ENCODE results near the gene CDH23. TPM values are rescaled to one million over a fixed set of nuclear protein-coding genes. Genes with fewer than 3 reads are reported as not detected.

The CDH23 gene
- total and polyA plus RNA-seq, 2 donors (not counting 1 experiment from before 2014, with no cell fraction given): 0.37 to 0.89 TPM

GRCh38 chr10:71370031-71370430 lies 26.7 kb upstream of the CDH23 start:
- 95% methylated on average over 3 of the region's 3 CpGs for WGBS (ENCODE audit: insufficient coverage)
- H3K27ac ChIP-seq (ENCODE audit: low read length in 2 of 2): no peak overlapping the region
- no peak overlapping the region for H3K4me3 ChIP-seq (ENCODE audit: control extremely low read depth in 1 of 5, extremely low read depth in 1 of 5, insufficient read depth in 1 of 5, low read depth in 2 of 5, low read length in 4 of 5)
- H3K36me3 ChIP-seq (replicated peaks in 1 of 2; ENCODE audit: control extremely low read depth in 1 of 2, control insufficient read depth in 1 of 2, extremely low read depth in 1 of 2, insufficient read depth in 2 of 2, low read length in 1 of 2): no peaks in the 10 kb centered on the region
- H3K4me1 Mint-ChIP-seq: peaks cover 29% of the 10 kb centered on the region
- no peak overlapping the region for H3K4me3 Mint-ChIP-seq
- H3K4me2 ChIP-seq (replicated peaks; ENCODE audit: low read depth, low read length, poor library complexity, severe bottlenecking): no peak overlapping the region
- no peaks in the 10 kb centered on the region for H4K20me1 ChIP-seq (ENCODE audit: control insufficient read depth, insufficient read depth, low read length, poor library complexity, severe bottlenecking)
- H3K9me3 ChIP-seq (ENCODE audit: control extremely low read depth in 1 of 3, control insufficient read depth in 2 of 3, insufficient read depth in 1 of 3, low read length in 2 of 3): no peaks in the 10 kb centered on the region
- TF ChIP-seq EZH2 (IDR thresholded peaks at IDR 0.05; ENCODE audit: borderline replicate concordance, insufficient read depth, low read depth, low read length, poor library complexity, severe bottlenecking): no peak
- TF ChIP-seq, protein P1, sequence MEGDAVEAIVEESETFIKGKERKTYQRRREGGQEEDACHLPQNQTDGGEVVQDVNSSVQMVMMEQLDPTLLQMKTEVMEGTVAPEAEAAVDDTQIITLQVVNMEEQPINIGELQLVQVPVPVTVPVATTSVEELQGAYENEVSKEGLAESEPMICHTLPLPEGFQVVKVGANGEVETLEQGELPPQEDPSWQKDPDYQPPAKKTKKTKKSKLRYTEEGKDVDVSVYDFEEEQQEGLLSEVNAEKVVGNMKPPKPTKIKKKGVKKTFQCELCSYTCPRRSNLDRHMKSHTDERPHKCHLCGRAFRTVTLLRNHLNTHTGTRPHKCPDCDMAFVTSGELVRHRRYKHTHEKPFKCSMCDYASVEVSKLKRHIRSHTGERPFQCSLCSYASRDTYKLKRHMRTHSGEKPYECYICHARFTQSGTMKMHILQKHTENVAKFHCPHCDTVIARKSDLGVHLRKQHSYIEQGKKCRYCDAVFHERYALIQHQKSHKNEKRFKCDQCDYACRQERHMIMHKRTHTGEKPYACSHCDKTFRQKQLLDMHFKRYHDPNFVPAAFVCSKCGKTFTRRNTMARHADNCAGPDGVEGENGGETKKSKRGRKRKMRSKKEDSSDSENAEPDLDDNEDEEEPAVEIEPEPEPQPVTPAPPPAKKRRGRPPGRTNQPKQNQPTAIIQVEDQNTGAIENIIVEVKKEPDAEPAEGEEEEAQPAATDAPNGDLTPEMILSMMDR (IDR thresholded peaks at IDR 0.05): no peak
- no peak for DNase-seq
- H3K9ac ChIP-seq (ENCODE audit: low read length): no peak overlapping the region
- ChIA-PET CTCF (interaction anchor here (0.7 to 3.5 kb wide), 4 partner anchors 14 to 200 kb away, joined by 3 to 25 read pairs (median 3); no protein-coding TSS in a partner anchor), POLR2A (no interaction called here)
- no peak overlapping the region for H2AFZ ChIP-seq (ENCODE audit: insufficient read depth, low read depth, low read length, poor library complexity, severe bottlenecking)
- intact Hi-C loops (cut with micrococcal nuclease): no loop called here
- no peak for ATAC-seq (ENCODE audit: low read depth)
- H3K4me1 ChIP-seq (ENCODE audit: control insufficient read depth in 2 of 2, insufficient read depth in 2 of 2, low read length in 2 of 2): peaks cover 30 to 35% of the 10 kb centered on the region in 2 donors
- H3K27ac Mint-ChIP-seq: no peak overlapping the region
- no peaks in the 10 kb centered on the region for H3K79me2 ChIP-seq (ENCODE audit: control insufficient read depth, insufficient read depth, low read length)
- H3K27me3 Mint-ChIP-seq: no peaks in the 10 kb centered on the region
- H3K9me3 Mint-ChIP-seq (ENCODE audit: insufficient read depth): no peaks in the 10 kb centered on the region
- H3K27me3 ChIP-seq (replicated peaks in 1 of 4; ENCODE audit: control extremely low read depth in 1 of 4, control insufficient read depth in 3 of 4, insufficient read depth in 4 of 4, low read length in 3 of 4): no peaks in the 10 kb centered on the region

- H4K20me1 ChIP-seq (ENCODE audit: control insufficient read depth, insufficient read depth, low read length, poor library complexity, severe bottlenecking): no peaks in the 10 kb centered on the region
- TF ChIP-seq, protein P1 (IDR thresholded peaks at IDR 0.05): no peak
- TF ChIP-seq EZH2 (IDR thresholded peaks at IDR 0.05; ENCODE audit: borderline replicate concordance, insufficient read depth, low read depth, low read length, poor library complexity, severe bottlenecking): no peak
- peaks cover 35 to 46% of the 10 kb centered on the region in 2 donors for H3K4me1 ChIP-seq (ENCODE audit: control insufficient read depth in 2 of 2, insufficient read depth in 2 of 2, low read length in 2 of 2)
- H3K9ac ChIP-seq (ENCODE audit: low read length): peak overlapping the region; percentile 3
- DNase-seq: peak; percentile 46
- peak overlapping the region; percentile 75 to 78 for H3K27ac ChIP-seq (ENCODE audit: low read length in 2 of 2)
- no peaks in the 10 kb centered on the region for H3K9me3 ChIP-seq (ENCODE audit: control extremely low read depth in 1 of 3, control insufficient read depth in 2 of 3, insufficient read depth in 1 of 3, low read length in 2 of 3)
- no peaks in the 10 kb centered on the region for H3K36me3 ChIP-seq (replicated peaks in 1 of 2; ENCODE audit: control extremely low read depth in 1 of 2, control insufficient read depth in 1 of 2, extremely low read depth in 1 of 2, insufficient read depth in 2 of 2, low read length in 1 of 2)
- peak overlapping the region; percentile 57 for H3K4me3 Mint-ChIP-seq
- 4% methylated on average over 4 of the region's 6 CpGs for WGBS (ENCODE audit: insufficient coverage)
- H3K9me3 Mint-ChIP-seq (ENCODE audit: insufficient read depth): no peaks in the 10 kb centered on the region
- no peaks in the 10 kb centered on the region for H3K27me3 Mint-ChIP-seq
- intact Hi-C loops (cut with micrococcal nuclease): loop anchor here (1.0 to 2.0 kb wide), 2 partner anchors 13 to 52 kb away; partner anchors contain the start of gene SLC29A3
- POLR2A ChIA-PET: interaction anchor here (1.3 kb wide), 1 partner anchor 53 kb away, joined by 4 read pairs; the partner anchor contains the start of gene SLC29A3
- ATAC-seq (ENCODE audit: low read depth): peak; percentile 32
- H3K27me3 ChIP-seq (replicated peaks in 1 of 4; ENCODE audit: control extremely low read depth in 1 of 4, control insufficient read depth in 3 of 4, insufficient read depth in 4 of 4, low read length in 3 of 4): no peaks in the 10 kb centered on the region
- H2AFZ ChIP-seq (ENCODE audit: insufficient read depth, low read depth, low read length, poor library complexity, severe bottlenecking): peak overlapping the region; percentile 55
- no peaks in the 10 kb centered on the region for H3K79me2 ChIP-seq (ENCODE audit: control insufficient read depth, insufficient read depth, low read length)
- CTCF ChIA-PET: interaction anchor here (0.9 to 3.5 kb wide), 5 partner anchors 13 to 323 kb away, joined by 3 to 25 read pairs (median 5); partner anchors contain the start of gene SLC29A3
- H3K4me2 ChIP-seq (replicated peaks; ENCODE audit: low read depth, low read length, poor library complexity, severe bottlenecking): peak overlapping the region; percentile 65
- H3K27ac Mint-ChIP-seq: peak overlapping the region; percentile 91
- no peak overlapping the region for H3K4me3 ChIP-seq (ENCODE audit: control extremely low read depth in 1 of 5, extremely low read depth in 1 of 5, insufficient read depth in 1 of 5, low read depth in 2 of 5, low read length in 4 of 5)
- H3K4me1 Mint-ChIP-seq: peaks cover 39% of the 10 kb centered on the region
These were observed 25.0 kb upstream of the CDH23 start for GRCh38 chr10:71371750-71372166.
